Mesenchymal stem cell (in vitro differentiated cells and primary cell): ENCODE results near the gene NTS.

ENCODE experiments used
- DNase-seq: peaks from one replicate; pipeline ENCODE4 v3.0.0-alpha.2; 2013
- H2AFZ ChIP-seq: one replicate; pipeline ENCODE4 v1.6.1; 2013; ENCODE audit warnings: low read depth, mild to moderate bottlenecking, control low read depth, inconsistent platforms, low read length, moderate library complexity
- H2AK5ac ChIP-seq: 2 replicates; pipeline ENCODE4 v1.6.1; 2013; ENCODE audit warnings: low read length, moderate library complexity, mild to moderate bottlenecking, inconsistent platforms; ENCODE audit not compliant: severe bottlenecking
- H2BK120ac ChIP-seq: one replicate; pipeline ENCODE4 v1.6.1; 2013; ENCODE audit warnings: low read depth, mild to moderate bottlenecking, inconsistent platforms, low read length, moderate library complexity
- H2BK12ac ChIP-seq, 2 experiments: one replicate each; pipeline ENCODE4 v1.6.1; 2013; ENCODE audit warnings: inconsistent platforms in 2 of 2, low read length in 2 of 2, mild to moderate bottlenecking in 2 of 2, moderate library complexity in 2 of 2, control low read depth in 1 of 2
- H2BK15ac ChIP-seq: one replicate; pipeline ENCODE4 v1.6.1; 2013; ENCODE audit warnings: mild to moderate bottlenecking, low read depth, inconsistent platforms; ENCODE audit not compliant: poor library complexity, severe bottlenecking
- H2BK5ac ChIP-seq: 2 replicates; pipeline ENCODE4 v1.6.1; 2013; ENCODE audit warnings: low read depth, mild to moderate bottlenecking, low read length, control low read depth, inconsistent platforms; ENCODE audit not compliant: poor library complexity, severe bottlenecking
- H3K14ac ChIP-seq, 2 experiments: one replicate each; pipeline ENCODE4 v1.6.1; 2013; ENCODE audit warnings: inconsistent platforms in 2 of 2, low read length in 2 of 2, control low read depth in 1 of 2, mild to moderate bottlenecking in 1 of 2, moderate library complexity in 1 of 2
- H3K18ac ChIP-seq, 2 experiments: one replicate each; pipeline ENCODE4 v1.6.1; 2013; ENCODE audit warnings: inconsistent platforms in 2 of 2, low read length in 2 of 2, control low read depth in 1 of 2, low read depth in 1 of 2, mild to moderate bottlenecking in 1 of 2
- H3K23ac ChIP-seq, 2 experiments: one replicate each; pipeline ENCODE4 v1.6.1; 2013; ENCODE audit warnings: inconsistent platforms in 2 of 2, low read length in 2 of 2, mild to moderate bottlenecking in 2 of 2, moderate library complexity in 2 of 2, control low read depth in 1 of 2
- H3K27ac ChIP-seq: 2 replicates; pipeline ENCODE4 v1.5.1; 2013; ENCODE audit warnings: mild to moderate bottlenecking, moderate library complexity, low read length, control low read depth, inconsistent platforms; ENCODE audit not compliant: poor library complexity, severe bottlenecking
- H3K27me3 ChIP-seq, 2 experiments: 2 replicates each; pipeline versions ENCODE4 v1.6.1 to v1.7.0; 2013; ENCODE audit warnings: low read length in 2 of 2, mild to moderate bottlenecking in 2 of 2, moderate library complexity in 2 of 2, control low read depth in 1 of 2, inconsistent platforms in 1 of 2; ENCODE audit not compliant: control insufficient read depth in 1 of 2, insufficient read depth in 1 of 2
- H3K36me3 ChIP-seq, 2 experiments: 2 replicates each; pipeline versions ENCODE4 v1.6.1 to v1.7.0; 2013; ENCODE audit warnings: low read length in 2 of 2, control low read depth in 1 of 2, inconsistent platforms in 1 of 2, low read depth in 1 of 2, mild to moderate bottlenecking in 1 of 2; ENCODE audit not compliant: insufficient read depth in 2 of 2, control insufficient read depth in 1 of 2
- H3K4ac ChIP-seq, 2 experiments: one replicate each; pipeline ENCODE4 v1.6.1; 2013; ENCODE audit warnings: inconsistent platforms in 2 of 2, low read length in 2 of 2, mild to moderate bottlenecking in 2 of 2, moderate library complexity in 2 of 2, control low read depth in 1 of 2, low read depth in 1 of 2
- H3K4me1 ChIP-seq: 2 replicates; pipeline ENCODE4 v1.6.1; 2013; ENCODE audit warnings: low read depth, low read length, control low read depth; ENCODE audit not compliant: control insufficient read depth, insufficient read depth
- H3K4me2 ChIP-seq: 2 replicates; pipeline ENCODE4 v1.6.1; 2013; ENCODE audit warnings: low read length, mild to moderate bottlenecking, inconsistent platforms; ENCODE audit not compliant: poor library complexity, severe bottlenecking
- H3K4me3 ChIP-seq, 2 experiments: 2 replicates each; pipeline versions ENCODE4 v1.5.1 to v1.7.0; 2013; ENCODE audit warnings: low read length in 2 of 2, mild to moderate bottlenecking in 2 of 2, control low read depth in 1 of 2, low read depth in 1 of 2; ENCODE audit not compliant: insufficient read depth in 1 of 2
- H3K79me1 ChIP-seq: replicated peaks from 2 replicates; pipeline ENCODE4 v1.6.1; 2013; ENCODE audit warnings: mild to moderate bottlenecking, control low read depth, low read length, inconsistent platforms; ENCODE audit not compliant: poor library complexity, severe bottlenecking
- H3K9ac ChIP-seq: 2 replicates; pipeline ENCODE4 v1.7.0; 2013; ENCODE audit warnings: mild to moderate bottlenecking, low read length, moderate library complexity
- H3K9me3 ChIP-seq: 2 replicates; pipeline ENCODE4 v1.7.0; 2013; ENCODE audit warnings: mild to moderate bottlenecking, low read length; ENCODE audit not compliant: control insufficient read depth
- H4K8ac ChIP-seq: one replicate; pipeline ENCODE4 v1.6.1; 2013; ENCODE audit warnings: inconsistent platforms, mild to moderate bottlenecking, low read length, moderate library complexity
- H4K91ac ChIP-seq: one replicate; pipeline ENCODE4 v1.6.1; 2013; ENCODE audit warnings: mild to moderate bottlenecking, low read length, inconsistent platforms
- WGBS: methylation state at CpG from one replicate; pipeline ENCODE4 v1.1.7; 2013; ENCODE audit warnings: mixed read lengths; 5-methylcytosine and 5-hydroxymethylcytosine counted together

Gene NTS

DNA sequence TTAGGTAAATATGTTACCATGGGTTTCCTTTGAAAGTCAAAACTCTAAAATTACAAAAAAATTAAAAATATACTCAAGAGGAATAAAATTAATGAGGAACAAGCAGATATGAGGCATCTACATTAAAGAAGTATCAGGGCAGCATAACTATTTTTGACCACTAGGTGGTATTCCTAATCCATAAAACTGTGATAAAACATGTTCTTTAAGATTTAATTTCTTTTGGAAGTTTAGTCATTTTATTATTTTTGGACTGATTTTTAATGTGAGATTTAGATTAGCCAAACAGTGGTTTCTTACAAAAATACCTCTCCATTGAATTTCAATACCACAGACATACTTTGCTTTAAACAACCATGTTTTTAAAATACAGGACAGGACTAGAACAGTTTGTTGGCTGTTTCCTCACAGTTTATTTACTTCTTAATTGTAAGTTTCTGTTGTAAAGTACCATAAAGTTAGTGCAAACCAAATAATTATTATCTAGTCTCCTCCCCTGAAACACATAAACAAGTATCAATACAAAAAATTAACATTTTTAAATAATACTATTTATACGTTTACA lies 49.8 kb downstream of the NTS start:
- no CpG with 5 or more reads among the region's 1 CpG for WGBS
- Histone ChIP-seq H3K4me2 (no peak overlapping the region), H3K4me1 (no peaks in the 10 kb centered on the region), H3K27ac (no peak overlapping the region), H2BK120ac (no peak overlapping the region), H3K79me1 (no peaks in the 10 kb centered on the region), H4K8ac (no peak overlapping the region), H3K9me3 (no peaks in the 10 kb centered on the region), H3K4ac (no peak overlapping the region), H3K14ac (no peak overlapping the region), H3K18ac (no peak overlapping the region), H3K9ac (no peak overlapping the region), H2AFZ (no peak overlapping the region), H3K23ac (no peak overlapping the region), H3K4me3 (no peak overlapping the region), H2BK15ac (no peak overlapping the region), H3K36me3 (no peaks in the 10 kb centered on the region), H2BK12ac (no peak overlapping the region), H2AK5ac (no peak overlapping the region), H3K27me3 (no peaks in the 10 kb centered on the region), H2BK5ac (no peak overlapping the region), H4K91ac (no peak overlapping the region)
- DNase-seq = peak; percentile 27

DNA sequence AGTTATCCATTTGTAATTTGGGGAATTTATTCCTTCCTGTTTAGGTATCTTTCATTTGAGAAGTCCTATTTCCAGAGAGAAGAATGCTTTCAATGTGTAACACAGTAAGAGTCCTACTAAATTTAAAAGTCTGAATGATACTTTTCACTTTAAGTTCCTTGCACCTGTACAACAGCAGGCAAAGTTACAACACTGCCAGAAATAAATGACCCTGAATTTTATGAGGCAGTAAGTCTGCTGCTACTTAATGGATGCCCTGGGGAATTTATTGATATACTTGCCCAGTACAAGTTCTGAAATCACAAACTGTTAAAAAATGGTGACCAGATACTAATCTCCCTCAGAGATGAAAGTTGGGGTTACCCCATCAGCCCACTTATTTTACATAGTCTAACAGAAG lies 53.1 kb downstream of the NTS start:
- Histone ChIP-seq H2AFZ (no peak overlapping the region), H3K9ac (no peak overlapping the region), H3K18ac (no peak overlapping the region), H2BK15ac (no peak overlapping the region), H2BK120ac (no peak overlapping the region), H3K4ac (no peak overlapping the region), H3K14ac (no peak overlapping the region), H2AK5ac (no peak overlapping the region), H2BK12ac (no peak overlapping the region), H3K4me2 (no peak overlapping the region), H4K8ac (no peak overlapping the region), H2BK5ac (no peak overlapping the region), H3K4me1 (no peaks in the 10 kb centered on the region), H3K27me3 (no peaks in the 10 kb centered on the region), H3K9me3 (no peaks in the 10 kb centered on the region), H4K91ac (no peak overlapping the region), H3K36me3 (no peaks in the 10 kb centered on the region), H3K27ac (no peak overlapping the region), H3K23ac (no peak overlapping the region), H3K4me3 (no peak overlapping the region), H3K79me1 (no peaks in the 10 kb centered on the region)
- DNase-seq = no peak
